Stimulated activated CD8-positive, alpha-beta memory T cell treated with anti-CD3 and anti-CD28 coated beads, Interleukin-7, amount 100 ng/mL, for 1 hour (primary cell): ENCODE results near the gene NUP210.

Source experiments
- DNase-seq, 2 donors: peaks; one replicate each; pipeline ENCODE4 v3.0.0-alpha.2; 2020; ENCODE audit warnings: low read depth in 2 of 2

Gene NUP210

DNA sequence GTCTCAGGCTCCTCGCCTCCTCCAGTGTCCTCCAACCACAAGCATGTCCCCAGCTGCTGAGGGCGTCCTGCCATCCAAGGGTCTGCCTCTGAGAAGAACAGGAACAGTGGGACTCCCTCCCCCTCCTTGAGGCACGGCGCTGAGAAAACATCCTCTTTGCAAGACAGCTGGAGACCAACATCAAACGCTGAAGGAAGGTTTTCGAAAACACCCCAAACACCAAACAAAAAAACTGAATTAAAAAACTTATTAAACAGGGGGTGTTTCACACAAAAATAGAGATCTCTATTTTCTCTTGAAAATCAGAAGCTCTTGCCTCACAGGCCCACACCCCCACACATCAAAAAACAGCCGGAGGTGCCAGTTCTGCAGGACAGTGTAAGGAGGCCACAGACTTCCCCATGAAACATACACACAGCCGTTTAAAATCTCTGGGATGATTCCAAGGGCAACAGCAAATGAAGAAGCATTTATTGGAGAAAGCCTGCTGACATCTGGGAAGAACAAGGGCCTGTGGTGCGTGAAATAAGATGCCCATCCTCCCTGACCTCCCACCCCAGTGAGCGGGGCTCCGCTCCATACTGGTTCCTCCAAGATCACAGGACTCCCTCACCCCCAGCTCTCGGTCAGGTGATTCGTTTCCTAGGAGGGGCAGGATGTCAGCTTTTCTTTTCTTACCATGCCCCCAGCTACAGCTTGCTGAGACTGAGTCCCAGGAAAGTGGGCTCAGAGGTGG, 71.3 kb downstream of the NUP210 start:
- no peak for DNase-seq

DNA sequence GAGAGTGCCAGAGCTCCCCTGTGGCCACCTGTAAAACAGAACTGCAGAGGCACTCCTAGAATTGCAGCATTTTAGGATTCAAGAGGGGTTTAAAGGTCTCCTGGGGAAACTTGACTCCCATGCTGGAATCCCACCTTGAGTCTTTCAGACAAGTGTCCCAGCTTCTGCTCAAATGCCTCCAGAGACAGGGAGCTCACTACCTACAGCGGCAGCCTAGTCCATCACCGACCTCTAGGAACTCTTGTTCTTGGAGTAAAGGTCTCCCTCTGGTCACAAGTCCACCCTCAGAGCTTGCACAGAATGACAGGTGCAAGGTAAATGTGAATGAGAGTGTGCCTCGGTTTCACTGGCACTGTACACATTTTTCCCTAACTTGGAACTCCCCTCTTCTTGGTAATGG, 72.0 kb downstream of the NUP210 start:
- DNase-seq, result no peak

DNA sequence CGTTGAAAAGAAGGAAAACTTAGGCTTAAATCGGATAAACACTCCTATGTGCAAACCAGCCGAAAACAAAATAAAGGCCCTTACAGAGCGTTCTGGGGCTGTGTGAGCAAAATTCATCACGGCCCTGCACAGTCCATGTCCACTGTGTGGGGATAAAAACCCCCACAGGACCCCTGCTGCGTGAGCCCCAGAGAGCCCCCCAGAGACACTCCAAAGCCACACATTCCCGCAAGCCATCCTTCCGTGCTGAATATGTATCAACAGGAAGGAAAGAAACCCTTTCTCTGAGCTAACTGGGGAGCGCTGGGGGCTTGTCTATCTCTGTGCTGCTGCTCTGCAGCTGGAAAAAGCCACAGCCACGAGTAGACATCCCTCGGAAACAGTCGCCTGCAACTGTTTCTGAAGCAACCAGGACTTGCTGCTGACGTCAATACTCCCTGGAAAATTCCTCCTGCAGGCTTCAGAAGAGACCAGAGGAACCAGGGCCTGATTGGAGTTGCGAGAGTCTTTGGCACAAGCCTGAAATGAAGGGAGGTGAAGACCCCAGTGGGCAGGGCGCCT, 72.7 kb downstream of the NUP210 start:
- no peak for DNase-seq

DNA sequence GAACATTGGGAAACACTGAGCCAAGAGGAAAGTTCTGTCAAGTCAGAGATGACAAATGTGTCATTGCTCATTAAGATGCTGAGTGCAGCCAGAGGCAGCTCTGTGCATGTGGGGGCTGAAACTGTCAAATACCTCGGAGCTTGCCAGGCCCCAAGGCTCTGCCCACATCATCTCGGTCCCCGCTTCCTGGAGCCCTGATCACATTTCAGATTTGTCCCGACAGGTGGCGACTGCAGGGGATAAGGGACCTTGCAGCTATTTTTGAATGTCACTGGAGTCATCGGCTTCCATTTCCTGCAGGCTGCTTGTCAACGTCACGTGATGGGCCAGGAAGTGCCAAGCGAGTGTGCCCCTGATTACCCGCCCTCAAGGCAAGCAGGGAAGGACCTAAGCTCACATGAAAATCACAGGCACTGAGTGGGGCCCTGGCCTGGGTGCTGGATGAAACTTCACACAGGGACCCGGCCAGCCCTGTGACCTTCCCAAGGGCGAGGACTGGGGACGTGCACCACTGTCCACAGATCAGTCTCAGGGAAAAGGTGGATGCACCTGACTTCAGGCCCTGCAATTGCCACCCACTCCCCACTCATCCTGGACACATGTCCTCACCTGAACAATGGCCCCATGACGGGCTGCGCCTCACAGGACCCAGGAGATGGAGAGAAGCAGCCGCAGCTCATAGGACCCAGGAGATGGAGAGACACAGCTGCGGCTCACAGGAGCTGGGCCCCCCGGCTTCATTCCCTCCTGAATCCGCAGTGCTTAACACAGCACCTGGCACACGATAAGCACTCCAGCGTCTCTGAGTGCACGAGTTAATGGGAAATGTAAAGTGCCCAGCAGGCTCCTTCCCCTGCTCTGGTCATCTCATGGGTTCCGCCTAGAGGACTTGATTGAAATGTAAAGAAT, 73.4 kb downstream of the NUP210 start:
- peak; percentile 29 to 45 for DNase-seq

DNA sequence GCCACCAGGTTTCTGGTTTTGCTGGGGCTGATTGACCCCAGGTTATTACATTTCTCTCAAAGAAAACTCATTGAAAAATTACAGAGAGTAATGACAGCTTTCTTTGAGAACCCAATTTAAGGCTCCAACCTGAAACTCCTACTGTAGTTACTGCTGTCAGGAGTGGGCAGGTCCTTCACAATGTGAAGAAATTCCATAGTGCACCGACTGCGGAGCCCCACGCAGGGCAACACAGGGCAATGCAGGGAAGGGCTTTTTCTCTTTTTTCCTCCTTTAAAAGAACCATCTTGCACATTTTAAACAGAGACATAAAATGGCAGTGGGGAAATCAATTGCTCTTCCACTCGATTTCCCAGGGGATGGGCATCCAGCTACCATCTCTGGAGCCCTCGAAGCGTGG, 74.3 kb downstream of the NUP210 start:
- DNase-seq, result no peak

DNA sequence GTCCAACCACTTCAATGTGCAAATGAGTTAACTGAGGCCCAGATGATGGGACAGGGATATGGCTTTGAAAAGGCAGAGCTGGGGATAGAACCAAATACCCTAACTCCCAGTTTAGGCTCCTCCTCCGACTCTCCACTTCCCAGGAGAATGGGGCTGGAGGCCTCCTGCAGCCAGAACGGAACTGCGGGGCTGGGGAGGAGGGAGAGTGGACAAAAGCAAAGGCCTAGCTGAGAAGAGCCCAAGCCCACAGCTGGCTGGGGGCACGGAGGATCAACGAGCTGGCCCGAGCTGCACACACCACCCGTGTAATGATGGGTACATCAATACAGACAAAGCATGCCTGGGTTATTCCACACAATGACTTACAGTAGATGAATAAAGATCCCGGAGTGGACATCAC, 74.8 kb downstream of the NUP210 start:
- DNase-seq, result no peak

DNA sequence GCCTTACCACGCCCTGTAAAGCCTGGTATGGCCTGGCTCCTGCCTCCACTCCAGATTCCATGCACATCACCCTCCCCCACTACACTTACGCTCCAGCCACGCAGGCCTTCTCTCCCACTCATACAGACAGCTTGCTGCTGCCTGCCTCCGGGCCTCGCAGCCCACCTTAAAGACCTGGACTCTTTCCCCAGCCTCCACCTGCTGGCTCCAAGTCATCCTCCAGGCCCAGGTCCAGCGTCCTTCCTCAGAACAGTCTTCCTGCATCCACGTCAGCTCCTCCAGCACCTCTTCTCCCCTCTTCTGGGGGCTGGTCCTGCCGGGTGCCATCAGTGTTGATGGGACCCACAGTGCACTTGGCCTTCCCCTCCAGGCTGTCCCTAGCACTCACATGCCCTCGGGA, 75.5 kb downstream of the NUP210 start:
- no peak for DNase-seq

DNA sequence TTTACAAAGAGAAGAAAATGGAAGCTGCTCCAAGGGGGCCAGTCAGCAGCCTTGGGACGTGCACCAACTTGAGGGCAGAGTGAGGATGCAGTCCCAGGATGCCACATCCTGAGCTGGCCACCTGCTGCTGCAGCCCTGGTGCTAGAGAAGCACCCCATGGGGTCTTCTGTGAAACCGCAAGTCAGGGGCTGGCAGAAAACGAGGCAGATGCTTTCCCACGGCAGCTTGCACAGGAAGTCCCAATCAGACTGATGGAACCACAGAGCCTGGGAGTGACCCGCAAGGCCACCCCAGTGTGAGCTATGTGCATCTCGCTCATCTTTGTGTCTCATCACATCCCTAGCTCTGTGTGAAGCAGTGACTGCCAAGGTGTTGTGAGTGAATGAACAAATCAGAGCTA, 76.5 kb downstream of the NUP210 start:
- DNase-seq, result no peak

DNA sequence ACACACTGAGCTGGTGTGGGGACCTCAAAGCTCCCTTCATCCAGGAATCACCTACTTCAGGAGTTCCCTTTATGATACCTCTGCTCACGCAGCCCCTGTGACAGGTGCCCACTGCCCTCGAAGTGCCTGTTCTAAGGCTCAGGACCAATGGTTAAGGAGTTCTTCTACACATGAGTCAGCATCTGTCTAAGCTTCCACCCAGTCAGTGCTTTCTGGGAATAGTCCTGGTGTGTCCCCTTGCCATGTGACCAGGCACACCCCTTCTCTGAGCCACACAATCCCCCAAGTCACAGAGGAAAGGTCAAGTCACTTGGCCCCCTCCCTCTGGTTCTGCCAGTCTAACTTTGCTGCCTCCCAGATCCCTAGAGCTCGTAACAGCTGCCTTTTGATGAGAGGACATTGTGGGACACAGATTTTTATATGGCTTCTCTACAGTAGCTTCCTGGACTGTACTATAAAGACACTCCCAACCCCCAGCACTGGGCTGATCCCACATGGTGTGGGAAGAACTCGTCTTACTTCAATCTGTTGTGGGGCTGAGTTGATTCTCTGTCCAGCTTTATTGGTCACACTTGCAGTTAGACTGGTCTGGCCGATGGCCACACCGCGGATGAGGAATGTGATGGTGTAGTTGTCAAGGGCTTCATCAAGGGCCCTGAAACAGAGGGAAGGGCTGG, 78.8 kb downstream of the NUP210 start:
- no peak for DNase-seq

DNA sequence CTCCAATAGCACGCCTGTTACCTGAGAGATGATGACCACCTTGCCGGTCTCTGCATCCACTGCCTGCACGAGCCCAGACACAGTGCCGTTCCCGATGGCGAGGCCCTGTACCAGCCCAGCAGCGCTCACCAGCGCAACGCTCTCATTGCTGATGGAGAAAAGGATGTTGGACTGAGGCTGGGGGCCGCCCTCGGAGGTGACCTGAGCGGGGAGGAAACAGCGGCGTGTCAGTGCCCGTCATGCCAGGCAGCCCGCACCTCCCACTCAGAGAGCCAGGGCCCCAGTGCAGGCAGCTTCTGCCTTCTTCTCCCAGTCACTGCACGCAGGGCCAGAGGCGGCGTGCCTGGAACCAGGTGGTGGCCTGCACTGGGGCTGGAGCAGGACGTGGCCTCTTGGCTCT, 80.3 kb downstream of the NUP210 start:
- no peak for DNase-seq

DNA sequence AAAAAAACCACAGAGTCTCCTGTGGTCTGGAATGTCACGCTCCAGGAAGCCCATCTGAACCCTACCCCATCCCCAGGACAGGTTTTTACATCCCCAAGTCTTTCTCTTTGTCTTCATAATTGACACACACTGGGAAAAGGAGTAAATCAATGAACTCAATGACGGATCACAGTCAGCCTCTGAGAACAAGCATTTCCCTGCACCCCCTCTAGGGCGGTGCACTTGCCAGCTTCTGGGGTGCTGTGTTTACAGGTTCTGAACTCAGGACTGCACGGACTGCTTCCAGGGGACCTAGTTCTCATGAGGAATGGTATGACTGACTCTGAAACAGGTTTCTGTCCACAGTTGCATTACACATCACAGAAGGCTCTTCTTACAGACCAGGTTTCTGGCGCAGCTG, 81.1 kb downstream of the NUP210 start:
- DNase-seq, result no peak

DNA sequence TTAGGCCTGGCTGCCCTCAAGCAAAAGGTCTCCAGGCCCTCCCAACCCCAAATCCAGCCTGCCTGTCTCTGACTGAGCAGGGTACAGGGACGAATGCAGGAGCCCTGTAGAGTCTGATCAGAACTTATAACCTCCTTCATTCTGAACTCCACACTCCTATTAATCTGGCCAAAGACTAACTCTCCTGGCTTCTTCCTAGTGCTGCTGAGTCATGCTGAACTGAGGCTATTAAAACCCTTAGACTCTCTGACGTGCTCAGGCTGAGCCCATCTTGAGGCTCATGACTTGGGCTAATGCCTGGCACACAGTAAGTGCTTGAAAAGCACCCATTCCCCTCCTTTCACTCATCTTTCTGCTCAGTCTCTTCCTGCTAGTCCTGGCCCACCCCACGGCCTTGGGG, 81.9 kb downstream of the NUP210 start:
- DNase-seq, result no peak

DNA sequence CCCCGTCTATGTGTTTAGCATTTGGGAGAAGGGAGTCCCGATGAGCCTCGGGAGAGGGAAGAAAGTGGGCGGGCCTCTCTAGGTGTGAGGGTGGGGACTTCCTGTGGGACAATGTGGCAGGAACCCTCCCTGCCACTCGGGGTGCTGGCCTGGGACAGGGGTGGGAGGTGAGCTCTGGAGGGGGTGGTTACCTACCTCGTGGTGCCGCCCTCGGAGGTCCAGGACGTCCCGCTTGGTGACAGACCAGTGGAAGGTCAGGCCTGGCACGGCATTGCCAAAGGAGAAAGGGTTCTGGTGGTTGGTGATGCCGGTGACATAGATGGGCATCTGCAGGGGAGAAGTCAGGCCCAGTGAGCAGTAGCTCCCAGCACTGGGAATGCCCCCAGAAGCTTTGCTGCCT, 83.5 kb downstream of the NUP210 start:
- no peak for DNase-seq

DNA sequence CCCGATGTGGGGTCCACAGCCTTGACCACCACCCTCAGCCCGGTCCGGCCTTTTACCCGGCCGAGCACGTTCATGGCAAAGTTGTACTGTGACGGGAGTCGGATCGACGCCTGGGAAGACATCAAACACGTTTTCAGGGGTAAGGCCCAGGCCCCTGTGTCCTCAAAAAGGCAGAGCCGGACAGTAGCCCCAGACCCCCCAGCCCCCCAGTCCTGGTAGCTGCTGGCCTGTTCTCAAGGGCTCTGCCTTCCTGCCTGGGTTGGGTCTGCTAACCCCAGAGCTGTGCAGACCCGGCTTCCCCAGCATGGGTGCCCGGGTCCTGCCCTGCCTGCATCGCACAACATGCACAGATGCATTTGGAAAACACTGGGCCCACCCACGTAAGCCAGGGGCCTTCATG, 84.6 kb downstream of the NUP210 start:
- no peak for DNase-seq

DNA sequence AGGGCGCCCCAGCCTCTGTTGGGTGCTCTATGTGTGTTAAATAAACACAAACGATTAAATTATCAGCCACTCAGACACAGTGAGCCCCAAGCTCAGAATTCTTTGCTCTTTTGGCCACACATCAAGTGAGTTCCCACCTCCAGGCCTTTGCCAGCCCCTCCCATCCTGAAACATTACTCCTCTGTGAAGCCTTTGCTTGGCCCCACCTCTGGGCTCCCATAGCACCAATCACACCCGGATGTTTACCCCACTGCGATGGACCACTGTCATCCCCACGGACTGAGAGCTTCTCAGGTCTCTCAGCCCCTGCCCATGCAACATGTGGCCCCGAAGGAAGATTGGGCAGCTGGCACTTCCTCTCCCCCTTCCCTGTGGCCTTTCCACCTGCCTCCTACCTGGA, 85.1 kb downstream of the NUP210 start:
- DNase-seq, result no peak

DNA sequence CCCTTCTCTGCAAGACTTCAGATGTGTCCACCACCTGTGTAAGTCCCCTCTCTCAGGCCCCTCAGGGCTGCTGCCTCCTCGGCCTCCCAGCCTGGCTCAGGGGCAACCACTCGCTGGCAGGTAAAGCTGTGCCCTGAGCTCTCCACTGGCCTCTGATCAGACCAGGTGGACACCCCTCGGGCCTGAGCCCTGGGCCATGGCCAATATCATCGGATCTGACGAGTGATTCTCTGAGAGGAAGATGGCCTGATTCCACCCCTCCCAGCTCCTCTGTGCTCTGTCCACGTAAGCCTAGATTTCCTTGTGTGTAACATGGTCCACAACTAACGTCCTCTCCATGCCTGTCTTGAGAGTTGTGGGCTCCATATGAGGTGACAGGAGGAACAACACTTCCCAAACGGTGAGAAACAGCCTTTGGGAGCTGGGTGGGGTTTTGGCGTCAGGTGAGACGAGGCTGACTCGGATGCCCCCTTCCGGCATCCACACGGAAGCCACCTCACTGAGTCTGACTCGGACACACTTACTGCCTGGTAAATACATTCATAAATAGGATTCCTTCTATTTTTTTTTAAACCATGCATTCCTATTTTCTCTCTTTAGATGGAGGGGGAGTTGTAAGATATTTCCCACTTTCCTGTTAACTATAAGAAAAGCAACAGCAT, 86.8 kb downstream of the NUP210 start:
- no peak for DNase-seq

DNA sequence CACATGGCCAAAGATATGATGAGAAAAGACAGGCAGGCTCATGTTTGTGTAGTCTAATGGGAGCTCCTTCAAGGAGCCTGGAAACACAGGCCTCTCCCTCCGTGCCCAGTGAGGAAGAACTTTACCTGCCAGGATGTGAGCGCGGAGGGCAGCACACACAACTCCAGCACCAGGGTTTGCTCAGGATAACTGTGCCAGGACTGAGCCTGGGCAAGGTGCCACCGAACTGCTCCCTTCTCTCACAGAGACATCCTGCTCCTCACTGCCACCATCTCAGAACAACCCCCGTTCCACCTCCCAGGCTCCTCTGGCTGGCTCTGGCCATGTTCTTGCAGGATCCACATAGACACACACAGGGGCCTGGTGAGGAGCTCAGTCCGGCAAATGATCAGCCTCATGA, 87.4 kb downstream of the NUP210 start:
- no peak for DNase-seq

DNA sequence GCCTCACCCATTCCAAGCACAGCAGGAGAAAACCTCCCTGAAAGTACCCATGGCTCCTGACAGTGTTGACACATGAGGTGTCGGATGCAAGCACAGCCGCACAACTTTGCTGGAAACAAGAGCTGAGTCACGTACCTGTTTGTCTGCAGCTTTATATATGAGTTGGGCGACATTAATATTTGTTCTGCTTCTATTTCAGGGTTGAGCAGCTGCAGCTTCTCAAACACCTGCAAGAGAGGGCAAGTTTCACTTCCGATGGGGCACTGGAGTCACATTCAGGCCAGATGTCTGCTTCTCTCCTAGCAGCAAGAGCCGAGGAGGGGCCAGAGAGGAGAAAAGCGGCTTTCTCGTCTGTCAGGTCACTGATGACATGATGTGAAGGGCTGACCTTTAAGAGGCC, 88.0 kb downstream of the NUP210 start:
- DNase-seq, result no peak

DNA sequence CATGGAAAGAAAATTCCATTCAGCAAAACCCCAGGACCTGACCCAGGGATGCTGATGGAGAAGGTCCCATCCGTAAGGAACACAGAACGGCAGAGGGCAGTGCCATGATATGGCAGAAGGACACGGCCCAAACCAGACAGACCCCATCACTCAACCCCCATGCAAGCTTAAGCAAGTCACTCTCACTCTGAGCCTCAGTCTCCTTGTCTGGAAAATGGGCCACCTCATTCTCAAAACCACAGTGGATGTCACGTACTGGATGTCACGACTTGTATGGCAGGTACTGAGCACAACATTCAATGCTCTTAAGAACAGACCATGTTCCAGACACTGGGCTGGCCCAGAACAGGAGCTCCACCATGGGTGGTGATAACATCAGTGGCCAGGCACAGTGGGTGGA, 90.4 kb downstream of the NUP210 start:
- DNase-seq, result no peak

DNA sequence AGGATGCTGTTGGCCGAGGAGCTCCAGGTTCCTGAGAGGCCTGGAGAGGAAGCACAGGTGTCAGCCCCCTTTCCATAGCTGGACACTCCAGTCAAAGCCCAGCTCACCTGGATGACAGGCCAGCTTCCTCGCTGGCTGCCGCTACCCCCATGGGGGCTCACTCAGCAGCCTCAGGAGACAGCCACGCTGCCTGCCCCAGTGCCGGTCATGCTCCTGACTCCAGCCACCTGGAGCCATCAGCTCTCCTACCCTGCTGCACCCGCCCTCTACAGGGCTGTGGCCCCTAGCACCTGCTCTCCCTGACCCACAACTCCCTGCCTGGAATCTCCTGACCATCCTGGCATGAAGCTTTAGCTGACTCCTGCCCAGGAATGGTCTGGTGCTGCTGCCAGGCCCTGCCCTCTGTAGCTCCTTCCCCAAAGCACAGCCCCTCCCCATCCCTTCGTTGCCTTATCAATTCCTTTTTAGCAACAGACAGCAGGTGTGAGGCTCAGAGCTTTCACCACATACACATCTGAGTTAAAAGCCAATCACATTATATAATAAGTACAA, 94.2 kb downstream of the NUP210 start:
- DNase-seq, result no peak

DNA sequence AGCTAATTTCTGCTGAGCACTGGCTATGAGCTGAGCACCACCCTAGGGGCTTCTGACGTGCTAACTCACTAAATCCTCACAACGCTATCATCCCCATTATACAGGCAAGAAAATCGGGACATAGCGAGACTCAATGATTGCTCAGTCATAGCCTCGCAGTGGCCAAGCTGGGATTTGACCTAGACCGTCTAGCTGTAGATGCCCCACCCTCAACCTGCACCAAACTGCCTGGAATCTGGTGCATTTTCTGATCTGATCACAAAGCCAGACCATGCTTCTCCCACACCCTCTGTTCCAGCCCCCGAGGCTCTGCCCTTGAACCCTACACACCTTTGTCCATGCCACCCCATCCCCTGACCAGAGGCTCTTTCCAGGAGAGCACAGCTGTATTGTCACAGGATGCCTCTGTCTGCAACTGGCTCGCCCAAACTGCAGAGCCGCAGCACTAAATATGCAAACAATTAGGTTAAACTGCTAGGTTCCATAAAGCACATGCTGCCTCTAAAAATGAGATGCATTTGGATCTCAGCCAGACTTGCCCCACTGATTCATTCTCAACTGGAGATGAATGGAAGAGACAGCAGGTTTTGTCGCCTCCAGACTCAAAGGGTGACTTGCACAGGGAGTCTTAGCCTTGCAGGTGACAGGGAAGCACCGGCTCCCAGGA, 95.2 kb downstream of the NUP210 start:
- no peak for DNase-seq
